ENCODE results near the gene TNRC6C.
A peak's percentile ranks its signal among the peaks of the same experiment; 100 is the strongest.

TNRC6C gene, protein sequence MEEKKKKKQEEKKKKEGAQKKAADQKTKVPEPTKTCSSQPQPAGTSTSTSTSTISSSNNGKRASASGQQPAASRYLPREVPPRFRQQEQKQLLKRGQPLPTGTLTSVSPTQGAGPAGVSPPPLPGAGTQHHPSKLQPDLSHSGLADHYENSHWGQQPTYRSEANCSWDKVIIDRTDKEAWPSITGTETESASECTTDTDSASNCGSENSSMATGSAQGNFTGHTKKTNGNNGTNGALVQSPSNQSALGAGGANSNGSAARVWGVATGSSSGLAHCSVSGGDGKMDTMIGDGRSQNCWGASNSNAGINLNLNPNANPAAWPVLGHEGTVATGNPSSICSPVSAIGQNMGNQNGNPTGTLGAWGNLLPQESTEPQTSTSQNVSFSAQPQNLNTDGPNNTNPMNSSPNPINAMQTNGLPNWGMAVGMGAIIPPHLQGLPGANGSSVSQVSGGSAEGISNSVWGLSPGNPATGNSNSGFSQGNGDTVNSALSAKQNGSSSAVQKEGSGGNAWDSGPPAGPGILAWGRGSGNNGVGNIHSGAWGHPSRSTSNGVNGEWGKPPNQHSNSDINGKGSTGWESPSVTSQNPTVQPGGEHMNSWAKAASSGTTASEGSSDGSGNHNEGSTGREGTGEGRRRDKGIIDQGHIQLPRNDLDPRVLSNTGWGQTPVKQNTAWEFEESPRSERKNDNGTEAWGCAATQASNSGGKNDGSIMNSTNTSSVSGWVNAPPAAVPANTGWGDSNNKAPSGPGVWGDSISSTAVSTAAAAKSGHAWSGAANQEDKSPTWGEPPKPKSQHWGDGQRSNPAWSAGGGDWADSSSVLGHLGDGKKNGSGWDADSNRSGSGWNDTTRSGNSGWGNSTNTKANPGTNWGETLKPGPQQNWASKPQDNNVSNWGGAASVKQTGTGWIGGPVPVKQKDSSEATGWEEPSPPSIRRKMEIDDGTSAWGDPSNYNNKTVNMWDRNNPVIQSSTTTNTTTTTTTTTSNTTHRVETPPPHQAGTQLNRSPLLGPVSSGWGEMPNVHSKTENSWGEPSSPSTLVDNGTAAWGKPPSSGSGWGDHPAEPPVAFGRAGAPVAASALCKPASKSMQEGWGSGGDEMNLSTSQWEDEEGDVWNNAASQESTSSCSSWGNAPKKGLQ (N-terminal part only)

GRCh38 chr17:77957857-77958715 lies at the start of gene TNRC6C:
TSS of gene TNRC6C (plus strand) at chr17:77958703. CDS start at chr17:78004207, 45,504 bp downstream.
- DNase-seq (ENCODE audit: low read depth, low spot score): peak; percentile 94

DNA sequence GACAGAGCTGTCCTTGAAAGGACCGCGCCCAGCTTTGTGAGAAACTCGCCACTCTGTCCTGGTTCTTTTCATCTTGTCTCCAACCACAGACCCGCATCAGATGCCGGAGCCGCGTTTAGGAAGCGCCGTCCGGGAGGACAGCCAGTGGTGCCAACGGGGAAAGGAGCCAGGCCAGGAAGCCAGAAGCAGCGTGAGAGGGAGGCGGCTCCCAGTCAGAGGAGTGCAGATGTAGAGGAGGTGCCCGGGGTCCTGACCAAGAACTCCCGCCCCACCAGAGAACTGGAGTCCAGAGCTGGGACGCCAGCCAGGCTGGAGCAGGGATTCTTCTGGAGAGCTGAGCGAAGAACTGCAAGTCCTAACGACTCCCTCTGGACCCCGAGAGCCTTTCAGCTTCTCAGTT lies 49.3 kb upstream of the TNRC6C start:
- DNase-seq (ENCODE audit: low read depth, low spot score): no peak

DNA sequence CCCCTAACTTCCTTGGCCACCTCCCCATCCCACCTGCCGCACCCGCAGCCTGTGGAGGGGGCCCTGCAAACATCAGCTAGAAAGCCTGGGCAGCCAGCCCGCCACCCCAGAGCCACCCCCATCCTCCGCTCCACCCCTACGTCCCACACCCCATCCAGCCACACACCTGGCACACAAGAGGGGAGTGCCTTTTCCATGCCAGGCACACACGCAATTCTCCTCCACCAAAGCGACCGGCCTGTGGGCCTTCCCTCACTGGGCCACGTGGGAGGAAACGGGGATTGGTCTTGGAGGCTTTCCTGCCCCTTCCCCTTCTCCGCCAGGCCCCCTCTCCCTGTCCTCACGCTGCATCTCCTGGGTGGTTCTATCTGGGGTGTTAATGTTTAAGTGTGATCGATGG lies 48.7 kb upstream of the TNRC6C start:
- no peak for DNase-seq (ENCODE audit: low read depth, low spot score)

DNA sequence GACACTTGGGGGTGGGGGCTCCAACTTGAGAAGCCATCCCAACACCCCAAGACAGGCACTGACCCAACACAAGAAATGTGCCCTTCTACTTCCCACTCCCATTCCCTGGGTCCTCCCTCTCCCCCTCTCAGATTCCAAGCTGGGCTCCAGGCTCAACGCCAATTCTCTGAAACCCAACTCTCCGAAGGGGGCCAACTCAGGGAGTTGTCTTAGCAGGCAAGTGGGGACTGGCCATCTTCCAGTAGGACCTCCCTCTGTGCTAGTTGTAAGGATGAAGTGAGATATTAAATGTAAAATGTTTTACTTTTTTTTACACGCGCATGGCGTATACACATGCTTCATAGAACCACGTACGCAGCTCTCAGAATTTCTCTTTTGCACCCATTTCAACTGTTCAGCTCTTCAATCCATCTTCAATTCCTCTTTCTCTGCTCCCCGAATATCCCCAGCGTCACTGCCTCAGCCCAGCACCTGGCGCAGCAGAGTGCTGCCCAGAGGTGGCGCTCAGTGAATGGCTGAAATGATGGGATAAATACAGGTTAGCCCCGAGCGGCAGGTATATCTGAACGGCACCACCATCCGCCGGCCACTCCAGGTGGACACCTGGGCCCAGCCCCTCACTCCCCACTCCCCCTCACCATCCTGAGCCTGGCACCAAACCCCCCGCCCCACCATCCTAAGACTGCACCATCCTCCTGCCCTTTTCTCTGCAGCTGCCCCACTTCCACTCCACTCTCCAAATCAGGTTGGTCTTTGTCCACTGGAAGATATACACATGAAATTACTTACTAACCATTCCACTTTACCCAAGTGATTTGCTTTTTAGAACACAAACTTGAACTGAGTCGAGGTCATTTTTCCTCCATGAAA lies 43.9 kb upstream of the TNRC6C start:
- DNase-seq (ENCODE audit: low read depth, low spot score): peak; percentile 26

DNA sequence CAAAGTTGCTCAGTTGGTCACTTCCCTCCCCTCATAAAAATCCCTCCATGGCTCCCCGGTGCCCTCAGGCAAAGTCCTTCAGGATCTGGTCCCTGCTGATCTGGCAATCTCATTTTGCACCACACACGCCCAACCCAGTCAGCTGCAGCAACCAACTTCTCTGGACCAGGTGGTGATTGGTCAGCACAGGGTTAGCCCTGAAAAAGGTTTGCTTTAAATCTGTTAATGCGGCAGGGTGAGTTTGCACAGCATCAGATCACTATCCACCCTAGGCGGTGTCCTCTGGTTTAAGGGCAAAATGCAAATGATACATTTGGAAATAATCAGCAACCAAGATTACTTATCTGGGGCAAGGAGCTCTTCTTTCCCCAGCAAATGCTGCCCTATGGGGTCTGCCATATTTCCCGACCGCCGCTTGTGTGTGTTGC lies 42.9 kb upstream of the TNRC6C start:
- DNase-seq (ENCODE audit: low read depth, low spot score): no peak

DNA sequence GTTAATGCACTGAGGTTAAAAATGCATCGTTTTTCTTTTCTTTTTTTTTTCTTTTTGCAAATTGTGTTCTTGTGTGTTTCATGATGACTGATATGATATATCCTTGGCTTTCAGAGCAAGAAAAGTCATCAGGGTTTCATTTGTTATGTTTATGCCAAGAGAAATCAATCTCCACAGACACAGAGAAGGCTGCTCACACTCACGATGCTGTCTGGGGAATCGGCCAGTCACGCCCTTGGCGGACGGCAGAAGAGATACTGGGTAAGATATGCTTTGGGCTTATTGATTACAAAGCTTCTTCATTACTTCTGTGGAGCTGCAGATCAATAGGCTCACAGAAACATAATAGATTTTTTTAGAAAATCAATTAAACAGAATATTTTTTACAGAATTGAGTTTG lies 42.2 kb upstream of the TNRC6C start:
- DNase-seq (ENCODE audit: low read depth, low spot score): no peak

GRCh38 chr17:77916703-77917481 lies 41.6 kb upstream of the TNRC6C start:
- DNase-seq (ENCODE audit: low read depth, low spot score): no peak

DNA sequence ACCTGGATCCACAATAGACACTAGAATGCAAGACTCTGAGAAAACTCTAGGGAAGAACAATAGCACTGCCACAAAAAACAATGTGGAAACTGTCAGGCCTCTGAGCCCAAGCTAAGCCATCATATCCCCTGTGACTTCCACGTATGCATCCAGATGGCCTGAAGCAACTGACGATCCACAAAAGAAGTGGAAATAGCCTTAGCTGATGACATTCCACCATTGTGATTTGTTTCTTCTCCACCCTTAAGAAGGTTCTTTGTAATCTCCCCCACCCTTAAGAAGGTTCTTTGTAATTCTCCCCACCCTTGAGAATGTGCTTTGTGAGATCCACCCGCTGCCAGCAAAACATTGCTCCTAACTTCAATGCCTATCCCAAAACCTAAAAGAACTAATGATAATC lies 39.2 kb upstream of the TNRC6C start:
- DNase-seq (ENCODE audit: low read depth, low spot score): no peak

GRCh38 chr17:77923135-77923534 lies 35.4 kb upstream of the TNRC6C start:
- no peak for DNase-seq (ENCODE audit: low read depth, low spot score)

DNA sequence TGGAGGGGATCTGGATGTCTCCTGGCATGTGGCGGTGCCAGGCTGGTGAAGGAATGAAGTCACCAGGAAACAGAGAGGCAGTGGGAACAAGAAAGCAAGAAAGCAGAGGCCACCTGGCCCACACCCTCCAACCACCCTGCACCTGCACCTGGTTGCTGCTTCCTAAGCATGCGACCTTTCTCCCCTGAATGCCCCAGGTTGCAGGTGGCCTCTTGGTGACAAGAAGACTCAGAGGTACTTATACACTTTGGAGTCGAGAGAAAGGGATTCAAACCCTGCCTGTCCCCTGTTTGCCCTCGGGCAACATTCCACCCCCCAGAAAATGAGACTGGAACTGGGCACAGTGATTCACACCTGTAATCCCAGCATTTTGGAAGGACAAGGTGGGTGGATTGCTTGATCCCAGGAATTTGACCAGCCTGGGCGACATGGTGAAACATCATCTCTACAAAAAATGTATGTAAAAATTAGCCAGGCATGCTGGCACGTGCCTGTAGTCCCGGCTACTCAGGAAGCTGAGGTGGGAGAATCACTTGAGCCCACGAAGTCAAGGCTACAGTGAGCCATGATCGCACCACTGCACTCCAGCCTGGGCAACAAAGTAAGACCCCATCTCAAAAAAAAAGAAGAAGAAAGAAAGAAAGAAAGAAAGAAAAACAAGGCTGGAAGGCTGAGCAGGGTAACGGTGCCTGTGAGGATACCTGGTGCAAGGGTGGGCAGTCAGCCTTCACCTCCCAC lies 34.6 kb upstream of the TNRC6C start:
- no peak for DNase-seq (ENCODE audit: low read depth, low spot score)

DNA sequence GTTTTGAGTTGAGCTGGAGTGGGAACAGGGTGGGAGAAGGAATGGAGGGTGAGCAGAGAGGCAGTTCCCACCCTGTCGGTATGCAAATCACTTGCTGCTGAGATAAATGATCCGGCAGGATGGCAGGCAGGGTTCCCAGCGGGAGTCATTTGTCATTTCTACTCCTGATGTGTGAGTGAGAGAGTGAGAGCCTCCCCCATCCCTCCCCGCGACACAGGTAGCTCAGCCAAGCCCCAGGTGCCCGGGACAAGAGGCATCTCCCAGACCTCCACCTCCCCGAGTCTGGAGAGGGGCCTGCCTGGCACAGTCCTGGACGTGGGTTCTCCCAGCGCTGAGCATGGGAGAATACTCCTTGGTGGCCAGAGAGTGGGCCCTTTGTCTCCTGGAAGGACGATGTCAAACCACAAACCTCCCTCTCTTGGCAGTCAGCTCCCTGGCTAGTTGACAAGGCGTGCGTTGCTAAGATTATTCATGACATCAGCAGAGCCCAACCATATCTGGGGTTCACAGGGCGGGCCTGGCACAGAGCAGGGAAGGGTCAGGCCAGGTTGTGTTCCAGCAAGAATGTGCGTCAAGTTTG lies 33.7 kb upstream of the TNRC6C start:
- no peak for DNase-seq (ENCODE audit: low read depth, low spot score)

- no peak for DNase-seq (ENCODE audit: low read depth, low spot score)
Observed at GRCh38 chr17:77925831-77926543, 32.5 kb upstream of the TNRC6C start.

DNA sequence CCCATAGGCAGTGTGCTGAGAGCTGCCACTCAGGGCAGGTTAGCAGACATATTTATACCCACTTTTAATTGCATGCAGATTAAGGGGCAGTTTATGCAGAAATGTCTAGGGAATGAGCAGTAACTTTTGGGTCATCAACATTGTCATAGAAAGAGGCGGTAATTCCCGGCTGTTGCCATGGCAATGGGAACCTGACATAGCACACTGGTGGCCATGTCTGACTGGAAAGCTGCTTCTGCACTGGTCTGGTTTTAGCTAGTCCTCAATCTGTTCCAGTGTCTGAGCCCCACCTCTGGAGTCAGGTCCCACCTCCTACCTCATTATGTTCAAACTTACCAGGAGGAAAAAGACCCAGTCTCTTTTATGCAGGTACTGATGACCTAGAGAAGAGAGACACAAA lies 31.5 kb upstream of the TNRC6C start:
- DNase-seq (ENCODE audit: low read depth, low spot score): no peak

- no peak for DNase-seq (ENCODE audit: low read depth, low spot score)
Observed at GRCh38 chr17:77927777-77928518, 30.6 kb upstream of the TNRC6C start.

- DNase-seq (ENCODE audit: low read depth, low spot score): no peak
Observed at GRCh38 chr17:77928519-77929179, 29.9 kb upstream of the TNRC6C start.

DNA sequence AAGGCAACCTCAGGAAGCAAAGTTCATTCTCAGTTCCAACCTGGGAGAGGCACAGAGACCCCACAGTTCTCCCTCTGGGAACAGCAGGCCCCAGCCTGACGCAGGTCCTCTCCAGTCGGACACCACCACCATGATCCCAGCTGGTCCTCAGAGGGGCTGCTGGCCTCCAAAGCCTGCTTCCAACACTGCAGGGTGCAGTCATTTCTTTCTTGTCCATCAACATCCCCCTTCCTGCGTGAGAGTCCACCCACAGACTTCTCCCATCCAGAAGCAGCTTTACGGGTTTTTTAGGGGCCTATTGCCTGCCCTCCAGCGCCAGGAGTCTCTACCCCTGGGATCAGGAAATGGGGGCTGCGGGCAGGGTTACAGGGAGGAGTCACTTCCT lies 29.3 kb upstream of the TNRC6C start:
- no peak for DNase-seq (ENCODE audit: low read depth, low spot score)

Measured in brain pericyte (primary cell).